Measurements from ENCODE around the gene PLCB4. TPM values are rescaled to one million over a fixed set of nuclear protein-coding genes. Genes with fewer than 3 reads are reported as not detected.

The PLCB4 gene
- polyA plus RNA-seq, 1 donor: 4.7 TPM

- DNase-seq (ENCODE audit: low read depth): no peak
These were observed 152.1 kb downstream of the PLCB4 start for GRCh38 chr20:9220874-9221547.

- no peak for DNase-seq (ENCODE audit: low read depth)
These were observed 154.4 kb downstream of the PLCB4 start for GRCh38 chr20:9223296-9223695.

GRCh38 chr20:9225879-9226278 is 157.0 kb downstream of the PLCB4 start:
- no peak for DNase-seq (ENCODE audit: low read depth)

GRCh38 chr20:9227896-9228615 is 159.2 kb downstream of the PLCB4 start:
- no peak for DNase-seq (ENCODE audit: low read depth)

GRCh38 chr20:9228774-9229450 is 160.0 kb downstream of the PLCB4 start:
- no peak for DNase-seq (ENCODE audit: low read depth)

- DNase-seq (ENCODE audit: low read depth): no peak
These were observed 161.5 kb downstream of the PLCB4 start for GRCh38 chr20:9230406-9230805.

GRCh38 chr20:9233804-9234203 is 164.9 kb downstream of the PLCB4 start:
- no peak for DNase-seq (ENCODE audit: low read depth)

GRCh38 chr20:9235518-9235917 is 166.6 kb downstream of the PLCB4 start:
- no peak for DNase-seq (ENCODE audit: low read depth)

- DNase-seq (ENCODE audit: low read depth): no peak
These were observed 167.6 kb downstream of the PLCB4 start for GRCh38 chr20:9236458-9236857.

- DNase-seq (ENCODE audit: low read depth): no peak
These were observed 172.4 kb downstream of the PLCB4 start for GRCh38 chr20:9241232-9241692.

- no peak for DNase-seq (ENCODE audit: low read depth)
These were observed 173.0 kb downstream of the PLCB4 start for GRCh38 chr20:9241721-9242427.

- DNase-seq (ENCODE audit: low read depth): no peak
These were observed 175.1 kb downstream of the PLCB4 start for GRCh38 chr20:9243986-9244385.

- DNase-seq (ENCODE audit: low read depth): no peak
These were observed 175.9 kb downstream of the PLCB4 start for GRCh38 chr20:9244811-9245210.

- no peak for DNase-seq (ENCODE audit: low read depth)
These were observed 177.8 kb downstream of the PLCB4 start for GRCh38 chr20:9246731-9247130.

GRCh38 chr20:9250511-9250910 is 181.6 kb downstream of the PLCB4 start:
- DNase-seq (ENCODE audit: low read depth): no peak

GRCh38 chr20:9253006-9253539 is 184.2 kb downstream of the PLCB4 start:
- DNase-seq (ENCODE audit: low read depth): no peak

- DNase-seq (ENCODE audit: low read depth): no peak
These were observed 186.3 kb downstream of the PLCB4 start for GRCh38 chr20:9255171-9255570.

- no peak for DNase-seq (ENCODE audit: low read depth)
These were observed 187.5 kb downstream of the PLCB4 start for GRCh38 chr20:9256393-9256792.

- DNase-seq (ENCODE audit: low read depth): no peak
These were observed 190.0 kb downstream of the PLCB4 start for GRCh38 chr20:9258901-9259300.

GRCh38 chr20:9260027-9260426 is 191.1 kb downstream of the PLCB4 start:
- no peak for DNase-seq (ENCODE audit: low read depth)

GRCh38 chr20:9261781-9262180 is 192.9 kb downstream of the PLCB4 start:
- DNase-seq (ENCODE audit: low read depth): no peak

- DNase-seq (ENCODE audit: low read depth): no peak
These were observed 193.8 kb downstream of the PLCB4 start for GRCh38 chr20:9262653-9263194.
